ENCODE measurements around the gene PTP4A1. TPM values are rescaled to one million over a fixed set of nuclear protein-coding genes. Genes with fewer than 3 reads are reported as not detected.

PTP4A1 gene
- total and polyA plus RNA-seq, 8 donors: 5.4 to 77.8 (median 31.0) TPM

DNA sequence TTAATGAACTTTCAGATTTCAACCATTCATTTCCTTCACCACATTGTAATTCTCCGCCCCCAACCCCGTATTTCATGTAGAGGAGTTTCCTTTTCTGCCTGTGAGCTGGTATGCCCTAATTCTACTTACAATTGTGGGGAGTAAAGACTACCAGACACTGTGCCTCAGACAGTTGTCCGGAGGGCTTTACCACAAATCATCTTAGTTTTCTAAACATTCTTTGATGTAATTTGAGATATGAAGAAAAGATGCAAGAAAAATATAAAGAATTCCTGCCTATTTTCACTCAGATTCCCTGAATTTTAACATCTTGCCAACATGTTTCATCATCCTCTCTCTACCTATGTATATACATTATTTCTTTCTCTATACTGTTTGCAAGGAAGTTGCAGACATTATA is 28.3 kb upstream of the PTP4A1 start:
- Histone ChIP-seq H3K36me3 (no peaks in the 10 kb centered on the region), H3K27ac (no peak overlapping the region), H3K4me1 (no peaks in the 10 kb centered on the region), H3K9me3 (no peaks in the 10 kb centered on the region), H3K27me3 (no peaks in the 10 kb centered on the region), H3K4me3 (no peak overlapping the region)
- DNase-seq (no peak), FAIRE-seq (no peak), ATAC-seq (no peak)
- TF ChIP-seq, protein P1, sequence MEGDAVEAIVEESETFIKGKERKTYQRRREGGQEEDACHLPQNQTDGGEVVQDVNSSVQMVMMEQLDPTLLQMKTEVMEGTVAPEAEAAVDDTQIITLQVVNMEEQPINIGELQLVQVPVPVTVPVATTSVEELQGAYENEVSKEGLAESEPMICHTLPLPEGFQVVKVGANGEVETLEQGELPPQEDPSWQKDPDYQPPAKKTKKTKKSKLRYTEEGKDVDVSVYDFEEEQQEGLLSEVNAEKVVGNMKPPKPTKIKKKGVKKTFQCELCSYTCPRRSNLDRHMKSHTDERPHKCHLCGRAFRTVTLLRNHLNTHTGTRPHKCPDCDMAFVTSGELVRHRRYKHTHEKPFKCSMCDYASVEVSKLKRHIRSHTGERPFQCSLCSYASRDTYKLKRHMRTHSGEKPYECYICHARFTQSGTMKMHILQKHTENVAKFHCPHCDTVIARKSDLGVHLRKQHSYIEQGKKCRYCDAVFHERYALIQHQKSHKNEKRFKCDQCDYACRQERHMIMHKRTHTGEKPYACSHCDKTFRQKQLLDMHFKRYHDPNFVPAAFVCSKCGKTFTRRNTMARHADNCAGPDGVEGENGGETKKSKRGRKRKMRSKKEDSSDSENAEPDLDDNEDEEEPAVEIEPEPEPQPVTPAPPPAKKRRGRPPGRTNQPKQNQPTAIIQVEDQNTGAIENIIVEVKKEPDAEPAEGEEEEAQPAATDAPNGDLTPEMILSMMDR (IDR thresholded peaks at IDR 0.05): no peak
- 79 to 88% methylated on average over 3 of the region's 3 CpGs for WGBS, 2 donors
- intact Hi-C loops (cut with DNase I): no loop called here

DNA sequence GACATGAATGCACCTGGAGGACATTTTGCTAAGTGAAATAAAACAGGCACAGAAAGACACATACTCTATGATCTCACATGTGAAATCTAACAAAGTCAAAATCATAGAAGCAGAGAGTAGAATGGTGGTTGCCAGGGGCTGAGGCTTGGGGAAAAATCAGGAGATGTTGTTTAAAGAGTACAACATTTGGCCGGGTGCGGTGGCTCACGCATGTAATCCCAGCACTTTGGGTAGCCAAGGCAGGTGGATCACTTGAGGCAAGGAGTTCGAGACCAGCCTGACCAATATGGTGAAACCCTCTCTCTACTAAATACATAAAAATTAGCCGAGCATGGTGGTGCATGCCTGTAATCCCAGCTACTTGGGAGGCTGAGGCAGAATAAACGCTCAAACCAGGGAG is 26.0 kb upstream of the PTP4A1 start:
- TF ChIP-seq, protein P1 (IDR thresholded peaks at IDR 0.05): no peak
- no peak for FAIRE-seq
- no peaks in the 10 kb centered on the region for H3K4me1 ChIP-seq
- 92 to 96% methylated on average over 6 of the region's 6 CpGs for WGBS, 2 donors
- no peak overlapping the region for H3K27ac ChIP-seq
- no peak overlapping the region for H3K4me3 ChIP-seq
- no peak for DNase-seq
- ATAC-seq: no peak
- no peaks in the 10 kb centered on the region for H3K36me3 ChIP-seq
- H3K27me3 ChIP-seq: no peaks in the 10 kb centered on the region
- intact Hi-C loops (cut with DNase I): no loop called here
- no peaks in the 10 kb centered on the region for H3K9me3 ChIP-seq

DNA sequence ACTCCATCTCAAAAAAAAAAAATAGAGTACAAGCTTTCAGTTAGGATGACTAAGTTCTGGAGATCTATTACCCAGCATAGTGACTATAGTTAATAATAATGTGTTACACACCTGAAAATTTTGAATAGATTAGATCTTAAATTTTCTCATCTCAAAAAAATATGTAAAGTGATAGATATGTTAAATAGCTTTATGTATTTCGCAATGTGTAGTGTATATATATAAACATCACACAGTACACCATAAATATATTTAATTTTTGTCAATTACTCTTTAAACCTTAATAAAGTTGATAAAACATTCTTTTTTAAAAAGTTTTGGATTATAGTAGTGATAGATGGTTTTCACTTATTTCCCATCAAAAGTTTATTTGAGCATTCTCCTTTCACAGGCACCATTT is 25.6 kb upstream of the PTP4A1 start:
- Histone ChIP-seq H3K27ac (no peak overlapping the region), H3K27me3 (no peaks in the 10 kb centered on the region), H3K36me3 (no peaks in the 10 kb centered on the region), H3K9me3 (no peaks in the 10 kb centered on the region), H3K4me1 (no peaks in the 10 kb centered on the region), H3K4me3 (no peak overlapping the region)
- intact Hi-C loops (cut with DNase I): no loop called here
- FAIRE-seq: no peak
- no peak for ATAC-seq
- WGBS, 2 donors: 95 to 100% methylated on average over 1 of the region's 1 CpG
- TF ChIP-seq, protein P1 (IDR thresholded peaks at IDR 0.05): no peak
- DNase-seq: no peak

DNA sequence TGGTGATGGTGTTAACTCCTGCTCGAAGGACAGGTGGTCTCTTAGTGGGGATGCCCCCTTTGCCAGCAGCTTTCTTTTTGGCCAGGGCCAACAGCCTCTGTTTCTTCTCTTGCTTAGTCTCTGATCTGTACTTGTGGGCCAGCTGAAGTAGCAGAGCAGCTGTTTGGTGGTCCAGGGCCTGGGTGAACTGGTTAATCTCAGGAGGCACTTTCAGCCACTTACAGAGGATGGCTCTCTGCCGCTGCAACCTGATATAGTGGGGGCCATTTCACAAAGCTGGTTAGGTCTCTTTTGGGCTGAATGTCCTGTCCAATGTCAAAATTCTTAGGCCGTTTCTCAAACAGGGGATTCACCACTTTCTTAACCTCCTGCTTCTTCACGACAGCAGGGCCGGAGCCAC is 23.2 kb upstream of the PTP4A1 start:
- TF ChIP-seq, protein P1 (IDR thresholded peaks at IDR 0.05): no peak
- Histone ChIP-seq H3K27ac (no peak overlapping the region), H3K4me3 (no peak overlapping the region), H3K27me3 (no peaks in the 10 kb centered on the region), H3K4me1 (no peaks in the 10 kb centered on the region), H3K36me3 (no peaks in the 10 kb centered on the region), H3K9me3 (no peaks in the 10 kb centered on the region)
- FAIRE-seq: no peak
- intact Hi-C loops (cut with DNase I): no loop called here
- WGBS, 2 donors: 93 to 95% methylated on average over 5 of the region's 5 CpGs
- no peak for DNase-seq
- ATAC-seq: no peak

DNA sequence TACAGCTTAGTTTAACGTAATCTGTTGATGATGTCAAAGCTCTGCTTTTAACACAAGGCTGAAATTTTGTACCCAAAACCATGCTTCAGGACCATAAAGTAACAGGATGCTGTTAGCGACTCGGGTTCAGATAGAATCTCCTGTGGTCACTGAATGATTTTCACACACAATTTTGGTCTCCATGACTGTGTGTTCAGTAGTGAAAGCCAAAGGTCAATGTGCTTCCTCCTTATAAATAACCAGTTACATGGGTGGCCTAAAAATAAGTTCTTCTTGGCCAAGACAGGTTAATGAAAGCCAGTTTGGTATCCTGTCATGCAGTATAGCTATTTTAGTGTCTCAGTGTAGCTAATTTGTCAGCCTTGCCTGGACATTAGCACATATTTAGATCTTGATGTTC is 19.1 kb upstream of the PTP4A1 start:
- intact Hi-C loops (cut with DNase I): no loop called here
- Histone ChIP-seq H3K4me3 (no peak overlapping the region), H3K27ac (no peak overlapping the region), H3K9me3 (no peaks in the 10 kb centered on the region), H3K27me3 (no peaks in the 10 kb centered on the region), H3K36me3 (no peaks in the 10 kb centered on the region), H3K4me1 (no peaks in the 10 kb centered on the region)
- DNase-seq (no peak), ATAC-seq (no peak), FAIRE-seq (no peak)
- TF ChIP-seq, protein P1 (IDR thresholded peaks at IDR 0.05): no peak
- WGBS, 2 donors: 86 to 89% methylated on average over 3 of the region's 3 CpGs
